Measurements from ENCODE around the gene FAM120A.

Gene FAM120A

DNA sequence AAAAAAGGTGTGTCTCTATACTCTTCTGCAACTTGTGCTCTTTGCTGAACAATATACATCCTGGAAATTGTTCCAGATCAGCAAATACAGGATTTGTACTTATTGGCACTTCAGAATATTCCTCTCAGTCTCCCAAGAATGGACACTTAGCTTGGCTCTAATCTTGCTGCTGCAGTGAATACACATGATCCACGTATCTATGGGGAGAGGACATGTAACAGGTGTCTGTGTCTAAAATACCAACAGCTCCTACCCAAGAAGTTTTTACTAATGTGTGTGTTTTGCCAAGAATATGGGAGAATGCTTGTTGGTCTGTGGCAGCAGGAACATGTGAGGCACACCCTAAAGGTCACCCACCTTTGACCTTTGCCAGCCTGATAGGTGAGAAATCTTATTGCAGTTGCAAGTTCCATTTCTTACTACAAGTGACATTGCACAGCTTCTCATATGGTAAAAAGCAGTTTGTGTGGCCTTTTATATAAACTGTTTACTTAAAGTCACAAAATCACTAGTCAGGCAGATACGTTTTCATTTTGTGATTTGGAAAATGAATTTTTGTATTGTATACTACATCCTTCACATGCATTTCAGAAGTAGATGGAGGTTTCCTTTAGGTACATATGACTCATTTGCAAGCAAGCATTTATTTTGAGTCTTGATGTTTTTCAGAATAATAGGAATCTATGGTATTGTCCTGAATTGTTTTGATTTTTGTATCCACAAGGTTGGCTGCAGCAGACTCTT is 160.7 kb downstream of the FAM120A start:
- no peak overlapping the region for H3K4me3 ChIP-seq (replicated peaks; ENCODE audit: low read depth, low read length)
- no peak for DNase-seq (ENCODE audit: extremely low read depth, low read depth)
- TF ChIP-seq, protein P1, sequence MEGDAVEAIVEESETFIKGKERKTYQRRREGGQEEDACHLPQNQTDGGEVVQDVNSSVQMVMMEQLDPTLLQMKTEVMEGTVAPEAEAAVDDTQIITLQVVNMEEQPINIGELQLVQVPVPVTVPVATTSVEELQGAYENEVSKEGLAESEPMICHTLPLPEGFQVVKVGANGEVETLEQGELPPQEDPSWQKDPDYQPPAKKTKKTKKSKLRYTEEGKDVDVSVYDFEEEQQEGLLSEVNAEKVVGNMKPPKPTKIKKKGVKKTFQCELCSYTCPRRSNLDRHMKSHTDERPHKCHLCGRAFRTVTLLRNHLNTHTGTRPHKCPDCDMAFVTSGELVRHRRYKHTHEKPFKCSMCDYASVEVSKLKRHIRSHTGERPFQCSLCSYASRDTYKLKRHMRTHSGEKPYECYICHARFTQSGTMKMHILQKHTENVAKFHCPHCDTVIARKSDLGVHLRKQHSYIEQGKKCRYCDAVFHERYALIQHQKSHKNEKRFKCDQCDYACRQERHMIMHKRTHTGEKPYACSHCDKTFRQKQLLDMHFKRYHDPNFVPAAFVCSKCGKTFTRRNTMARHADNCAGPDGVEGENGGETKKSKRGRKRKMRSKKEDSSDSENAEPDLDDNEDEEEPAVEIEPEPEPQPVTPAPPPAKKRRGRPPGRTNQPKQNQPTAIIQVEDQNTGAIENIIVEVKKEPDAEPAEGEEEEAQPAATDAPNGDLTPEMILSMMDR (IDR thresholded peaks at IDR 0.05; ENCODE audit: low read depth, low read length, missing control alignments), result no peak

DNA sequence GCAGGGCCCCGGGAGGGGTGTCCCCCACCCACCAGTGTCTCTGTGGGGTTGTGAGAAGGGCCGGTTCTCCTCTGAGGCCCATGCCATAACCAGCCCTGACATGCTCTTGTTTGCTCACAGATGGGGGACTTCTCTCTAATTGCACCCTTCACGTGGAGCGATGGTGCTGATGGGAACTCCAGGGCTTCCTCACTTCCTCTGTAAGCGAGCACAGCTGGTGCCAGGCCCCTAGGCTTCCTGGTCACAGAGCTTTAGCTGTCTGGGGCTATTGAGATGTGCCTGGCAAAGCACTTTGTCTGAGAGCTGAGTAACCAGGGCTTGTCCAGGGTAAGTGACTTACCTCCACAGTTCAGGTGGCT is 161.3 kb downstream of the FAM120A start:
- H3K4me3 ChIP-seq (replicated peaks; ENCODE audit: low read depth, low read length), result no peak overlapping the region
- TF ChIP-seq, protein P1 (IDR thresholded peaks at IDR 0.05; ENCODE audit: low read depth, low read length, missing control alignments), result no peak
- DNase-seq (ENCODE audit: extremely low read depth, low read depth), result no peak

DNA sequence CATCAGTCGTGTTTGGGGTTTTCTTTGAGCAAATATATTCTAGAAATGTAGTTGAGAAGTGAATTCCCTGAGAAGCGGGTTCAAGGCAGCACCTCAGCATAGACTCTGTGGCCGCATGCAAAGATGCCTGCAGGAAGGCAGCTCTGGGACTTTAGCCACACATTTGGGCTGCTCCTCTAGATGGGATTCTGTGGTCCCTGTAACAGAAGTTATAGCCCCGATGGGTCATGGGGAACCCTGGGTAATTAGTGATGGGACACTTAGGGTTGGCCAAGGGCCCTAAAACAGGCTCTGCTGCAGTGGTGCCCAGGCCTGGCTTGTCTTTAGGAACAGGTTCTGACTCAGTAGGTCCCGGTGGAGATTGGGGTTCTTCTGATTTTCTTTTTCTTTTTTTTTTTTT is 161.7 kb downstream of the FAM120A start:
- no peak overlapping the region for H3K4me3 ChIP-seq (replicated peaks; ENCODE audit: low read depth, low read length)
- TF ChIP-seq, protein P1 (IDR thresholded peaks at IDR 0.05; ENCODE audit: low read depth, low read length, missing control alignments), result no peak

DNA sequence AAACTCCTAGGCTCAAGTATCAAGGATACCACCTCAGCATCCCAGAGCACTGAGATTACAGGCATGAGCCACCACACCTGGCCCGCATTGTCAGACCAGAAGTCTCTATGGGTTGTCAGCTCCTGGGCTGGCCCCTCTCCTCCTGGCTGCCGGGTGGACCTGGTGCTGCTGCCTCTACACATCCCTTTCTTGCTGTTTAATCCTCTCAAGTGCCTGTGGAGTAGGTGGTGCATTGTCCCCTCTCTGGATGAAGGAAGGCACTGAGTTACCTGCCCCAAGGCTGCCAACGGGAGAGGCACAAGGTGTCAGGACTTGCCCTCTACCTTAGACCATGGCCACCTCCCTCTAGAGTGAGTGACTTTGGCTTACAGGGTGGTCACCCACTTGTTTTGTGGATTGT is 162.3 kb downstream of the FAM120A start:
- TF ChIP-seq, protein P1 (IDR thresholded peaks at IDR 0.05; ENCODE audit: low read depth, low read length, missing control alignments), result no peak
- H3K4me3 ChIP-seq (replicated peaks; ENCODE audit: low read depth, low read length), result no peak overlapping the region
- DNase-seq (ENCODE audit: extremely low read depth, low read depth), result no peak

More for the DNA sequence above, 161.7 kb downstream of the FAM120A start:
- DNase-seq (ENCODE audit: extremely low read depth, low read depth), result no peak

DNA sequence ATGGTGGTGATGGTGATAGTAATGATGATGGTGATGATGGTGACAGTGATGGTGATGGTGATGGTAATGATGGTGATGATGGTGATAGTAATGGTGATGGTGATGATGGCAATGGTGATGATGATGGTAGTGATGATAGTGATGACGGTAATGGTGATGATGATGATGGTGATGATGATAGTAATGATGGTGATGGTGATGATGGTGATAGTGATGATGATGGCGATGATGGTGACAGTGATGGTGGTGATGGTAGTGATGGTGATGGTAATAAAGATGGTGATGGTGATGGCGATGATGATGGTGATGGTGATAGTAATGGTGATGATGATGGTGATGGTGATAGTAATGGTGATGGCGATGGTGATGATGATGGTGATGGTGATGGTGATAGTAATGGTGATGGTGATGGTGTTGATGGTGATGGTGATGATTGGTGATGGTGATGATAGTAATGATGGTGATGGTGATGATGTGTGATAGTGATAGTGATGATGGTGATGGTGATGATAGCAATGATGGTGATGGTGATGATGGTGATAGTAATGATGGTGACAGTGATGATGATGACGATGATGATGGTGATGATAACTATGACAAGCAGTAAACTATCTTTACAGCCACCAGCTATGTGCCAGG is 163.5 kb downstream of the FAM120A start:
- TF ChIP-seq, protein P1 (IDR thresholded peaks at IDR 0.05; ENCODE audit: low read depth, low read length, missing control alignments), result no peak
- DNase-seq (ENCODE audit: extremely low read depth, low read depth), result no peak
- H3K4me3 ChIP-seq (replicated peaks; ENCODE audit: low read depth, low read length), result no peak overlapping the region

Data from HFF-Myc (cell line).